Activated naive CD8-positive, alpha-beta T cell treated with anti-CD3 and anti-CD28 coated beads, Interleukin-2, amount 50 U/mL, for 24 hours (primary cell): ENCODE results near the gene PSMA7.
"Not testable (repeated sequence)": the region's sequence is repeated elsewhere in the genome, so short reads cannot be mapped to it uniquely, and the experiment has no call there.

Source experiments
- ATAC-seq: fragments of 150-1000 bp; cut with Tn5 transposase; one replicate; pipeline ENCODE4 v1.10.0; 2021
- DNase-seq: peaks from one replicate; pipeline ENCODE4 v3.0.0; 2021
- H3K27ac Mint-ChIP-seq: one replicate; pipeline ENCODE4 v1.8.0; 2021; ENCODE audit warnings: mild to moderate bottlenecking, mixed read lengths
- H3K27me3 Mint-ChIP-seq: one replicate; pipeline ENCODE4 v1.8.0; 2021; ENCODE audit warnings: mixed read lengths
- H3K36me3 Mint-ChIP-seq: one replicate; pipeline ENCODE4 v1.8.0; 2021; ENCODE audit warnings: low read depth, mixed read lengths
- H3K4me1 Mint-ChIP-seq: one replicate; pipeline ENCODE4 v1.8.0; 2021; ENCODE audit warnings: mixed read lengths
- H3K4me3 Mint-ChIP-seq: one replicate; pipeline ENCODE4 v1.8.0; 2021; ENCODE audit warnings: mild to moderate bottlenecking, moderate library complexity, mixed read lengths
- H3K9me3 Mint-ChIP-seq: one replicate; pipeline ENCODE4 v1.8.0; 2021; ENCODE audit warnings: mixed read lengths

The PSMA7 gene

DNA sequence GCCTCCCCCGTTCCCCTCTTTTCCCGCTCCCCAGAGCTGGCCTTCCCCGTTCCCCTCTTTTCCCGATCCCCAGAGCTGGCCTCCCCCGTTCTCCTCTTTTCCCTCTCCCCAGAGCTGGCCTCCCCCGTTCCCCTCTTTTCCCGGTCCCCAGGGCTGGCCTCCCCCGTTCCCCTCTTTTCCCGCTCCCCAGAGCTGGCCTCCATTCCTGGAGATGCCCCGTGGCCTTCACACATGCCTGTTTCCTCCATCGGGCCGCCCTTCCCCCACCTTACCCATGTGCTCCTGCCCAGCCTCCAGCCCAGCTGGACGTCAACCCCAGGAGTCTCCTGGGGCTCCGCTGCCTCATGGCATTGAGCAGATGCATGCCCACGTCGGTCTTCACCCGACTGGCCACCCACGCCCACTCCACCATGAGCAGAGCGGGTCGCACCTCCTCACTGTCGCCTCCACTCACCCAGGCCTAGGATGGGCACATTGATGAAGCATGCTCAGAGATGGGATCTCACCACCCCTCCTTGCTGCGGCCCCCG is 8.7 kb upstream of the PSMA7 start:
- Mint-ChIP-seq H3K27me3 (no peaks in the 10 kb centered on the region), H3K4me1 (peaks cover 5% of the 10 kb centered on the region), H3K27ac (no peak overlapping the region), H3K4me3 (no peak overlapping the region), H3K9me3 (peaks cover 4% of the 10 kb centered on the region), H3K36me3 (peaks cover 32% of the 10 kb centered on the region)
- ATAC-seq = no peak
- DNase-seq = no peak

- Mint-ChIP-seq H3K9me3 (peaks cover 4% of the 10 kb centered on the region), H3K4me1 (peaks cover 5% of the 10 kb centered on the region)
These were observed 8.0 kb upstream of the PSMA7 start for GRCh38 chr20:62151225-62151624.

DNA sequence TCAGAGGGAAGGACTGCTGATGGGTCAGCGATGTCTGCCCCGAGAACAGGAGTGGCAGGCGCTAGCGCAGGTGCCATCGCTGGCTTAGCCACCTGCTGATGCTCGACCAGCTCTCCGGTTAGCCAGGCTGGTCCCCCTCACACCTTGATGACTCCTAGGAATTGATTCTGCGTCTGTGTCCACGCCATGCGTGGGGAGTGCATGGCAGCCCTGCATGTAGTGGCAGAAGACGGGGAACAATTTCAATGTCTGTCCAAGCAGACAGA is 7.0 kb upstream of the PSMA7 start:
- Mint-ChIP-seq H3K27ac (no peak overlapping the region), H3K9me3 (peaks cover 4% of the 10 kb centered on the region), H3K27me3 (no peaks in the 10 kb centered on the region), H3K4me1 (peaks cover 8% of the 10 kb centered on the region), H3K36me3 (peaks cover 32% of the 10 kb centered on the region), H3K4me3 (no peak overlapping the region)
- DNase-seq = no peak
- ATAC-seq = no peak

More at GRCh38 chr20:62151225-62151624, 8.0 kb upstream of the PSMA7 start:
- ATAC-seq = no peak
- Mint-ChIP-seq H3K27me3 (no peaks in the 10 kb centered on the region), H3K36me3 (peaks cover 32% of the 10 kb centered on the region), H3K4me3 (no peak overlapping the region), H3K27ac (no peak overlapping the region)
- DNase-seq = no peak

DNA sequence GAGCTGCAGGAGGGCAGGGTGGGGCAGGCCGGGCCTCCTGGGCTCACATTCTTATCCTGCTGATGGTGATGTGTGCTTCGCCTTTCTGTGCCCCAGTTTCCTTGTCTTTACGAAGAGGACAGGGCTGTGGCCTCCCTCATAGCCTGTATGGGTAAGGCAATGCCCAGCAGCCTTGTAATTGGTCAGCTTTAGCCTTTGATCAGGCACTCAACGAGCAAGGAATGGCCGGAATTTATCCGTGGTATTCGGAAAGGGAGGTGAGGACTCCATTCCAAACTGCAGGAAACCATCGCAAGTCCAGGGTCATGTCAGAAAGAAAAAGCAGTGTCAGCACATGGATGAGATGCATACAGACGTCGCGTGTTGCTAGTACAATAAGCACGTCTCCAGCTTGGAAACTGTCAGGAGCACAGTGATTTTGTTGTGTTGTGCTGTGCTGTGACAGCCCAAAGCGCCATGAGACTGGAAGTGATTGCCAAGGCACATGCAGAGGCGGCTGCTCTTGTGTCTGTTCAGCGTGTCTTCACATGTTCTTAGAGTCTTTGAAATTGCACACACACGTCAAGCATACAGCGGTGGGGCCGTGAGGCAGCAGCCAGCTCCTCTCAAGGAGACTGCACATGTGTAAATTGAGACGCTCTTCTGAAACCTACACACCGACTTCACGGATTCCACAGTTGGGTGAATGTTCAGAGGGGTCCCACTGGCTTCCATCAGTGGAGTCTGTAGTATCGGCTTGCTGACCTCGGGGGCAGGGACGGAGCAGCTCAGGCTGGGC is 6.5 kb upstream of the PSMA7 start:
- Mint-ChIP-seq H3K27me3 (no peaks in the 10 kb centered on the region), H3K9me3 (peaks cover 4% of the 10 kb centered on the region), H3K4me3 (no peak overlapping the region), H3K36me3 (peaks cover 33% of the 10 kb centered on the region), H3K27ac (no peak overlapping the region), H3K4me1 (peaks cover 13% of the 10 kb centered on the region)
- DNase-seq (no peak), ATAC-seq (no peak)

DNA sequence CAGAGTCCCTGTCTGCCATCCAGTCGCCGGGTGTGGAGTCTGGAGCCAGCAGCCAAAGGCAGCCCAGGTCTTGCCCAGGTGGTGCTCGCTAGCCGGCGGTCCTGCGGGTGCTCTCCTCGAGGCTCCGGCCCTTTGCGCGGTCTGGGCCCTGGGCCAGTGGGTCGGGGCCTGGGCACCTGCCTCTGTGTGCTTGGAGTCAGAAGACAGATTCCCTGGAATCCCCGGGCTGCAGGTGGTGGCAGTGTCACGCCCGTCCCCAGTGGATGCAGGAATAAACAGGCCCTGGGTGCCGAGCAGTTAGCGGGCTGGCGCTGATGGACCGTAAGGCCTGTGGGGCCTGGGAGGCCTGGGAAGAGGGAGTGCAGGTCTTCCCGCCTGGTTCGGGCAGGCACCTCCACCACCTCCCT is 5.7 kb upstream of the PSMA7 start:
- Mint-ChIP-seq H3K9me3 (peaks cover 4% of the 10 kb centered on the region), H3K36me3 (peaks cover 29% of the 10 kb centered on the region), H3K4me1 (peaks cover 17% of the 10 kb centered on the region), H3K27me3 (no peaks in the 10 kb centered on the region), H3K27ac (no peak overlapping the region), H3K4me3 (no peak overlapping the region)
- DNase-seq (no peak), ATAC-seq (no peak)

GRCh38 chr20:62148383-62148782 is 5.2 kb upstream of the PSMA7 start:
- not testable (repeated sequence) for DNase-seq, ATAC-seq, H3K27me3 Mint-ChIP-seq, H3K27ac Mint-ChIP-seq, H3K4me3 Mint-ChIP-seq, H3K9me3 Mint-ChIP-seq
- Mint-ChIP-seq H3K36me3 (peaks cover 24% of the 10 kb centered on the region), H3K4me1 (peaks cover 17% of the 10 kb centered on the region)

DNA sequence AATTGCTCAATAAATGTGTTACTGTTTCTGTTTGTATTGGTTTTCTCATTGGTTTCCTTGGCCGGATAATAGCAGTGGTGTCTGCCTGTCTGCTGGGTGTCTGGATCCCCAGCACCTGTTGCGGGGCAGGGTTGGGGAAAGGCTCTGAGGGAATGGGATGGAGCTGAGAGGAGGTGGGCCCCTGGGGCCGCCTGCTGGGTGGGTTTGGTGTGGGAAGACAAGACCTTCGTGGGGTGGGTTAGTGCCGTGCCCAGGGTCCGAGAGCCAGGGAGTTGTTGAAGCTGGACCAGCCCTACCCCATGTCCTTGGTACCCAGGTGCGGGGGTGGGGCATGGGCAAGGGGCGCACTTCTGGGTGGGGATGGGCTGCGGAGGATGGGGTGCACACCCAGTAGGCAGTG is 4.3 kb upstream of the PSMA7 start:
- DNase-seq (no peak), ATAC-seq (no peak)
- H3K36me3 Mint-ChIP-seq = peaks cover 15% of the 10 kb centered on the region
- no peaks in the 10 kb centered on the region for H3K27me3 Mint-ChIP-seq
- H3K27ac Mint-ChIP-seq = no peak overlapping the region
- H3K4me3 Mint-ChIP-seq = no peak overlapping the region
- peaks cover 17% of the 10 kb centered on the region for H3K4me1 Mint-ChIP-seq
- no peaks in the 10 kb centered on the region for H3K9me3 Mint-ChIP-seq

DNA sequence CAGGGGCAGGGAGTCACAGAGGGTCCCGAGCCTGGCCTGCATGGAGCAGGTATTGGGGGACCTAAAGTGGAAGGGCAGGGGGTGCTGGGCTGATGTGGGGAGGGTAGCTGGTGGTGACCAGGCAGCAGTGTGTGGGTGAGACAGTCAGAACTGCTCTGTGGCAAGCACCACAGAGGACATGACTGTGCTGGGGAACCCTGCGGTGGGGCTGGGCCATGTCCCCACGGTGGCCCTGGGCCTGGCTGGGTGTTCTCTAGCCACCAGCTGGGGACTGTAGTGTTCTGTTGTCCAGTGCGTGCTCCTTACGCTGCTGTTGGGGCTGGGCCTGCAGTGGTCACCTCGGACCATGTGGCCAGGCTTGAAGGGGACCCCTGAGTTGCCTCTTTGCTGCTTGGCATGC is 3.9 kb upstream of the PSMA7 start:
- Mint-ChIP-seq H3K4me1 (peaks cover 19% of the 10 kb centered on the region), H3K4me3 (no peak overlapping the region), H3K27ac (no peak overlapping the region), H3K9me3 (no peaks in the 10 kb centered on the region), H3K27me3 (no peaks in the 10 kb centered on the region), H3K36me3 (peaks cover 15% of the 10 kb centered on the region)
- no peak for DNase-seq
- no peak for ATAC-seq

DNA sequence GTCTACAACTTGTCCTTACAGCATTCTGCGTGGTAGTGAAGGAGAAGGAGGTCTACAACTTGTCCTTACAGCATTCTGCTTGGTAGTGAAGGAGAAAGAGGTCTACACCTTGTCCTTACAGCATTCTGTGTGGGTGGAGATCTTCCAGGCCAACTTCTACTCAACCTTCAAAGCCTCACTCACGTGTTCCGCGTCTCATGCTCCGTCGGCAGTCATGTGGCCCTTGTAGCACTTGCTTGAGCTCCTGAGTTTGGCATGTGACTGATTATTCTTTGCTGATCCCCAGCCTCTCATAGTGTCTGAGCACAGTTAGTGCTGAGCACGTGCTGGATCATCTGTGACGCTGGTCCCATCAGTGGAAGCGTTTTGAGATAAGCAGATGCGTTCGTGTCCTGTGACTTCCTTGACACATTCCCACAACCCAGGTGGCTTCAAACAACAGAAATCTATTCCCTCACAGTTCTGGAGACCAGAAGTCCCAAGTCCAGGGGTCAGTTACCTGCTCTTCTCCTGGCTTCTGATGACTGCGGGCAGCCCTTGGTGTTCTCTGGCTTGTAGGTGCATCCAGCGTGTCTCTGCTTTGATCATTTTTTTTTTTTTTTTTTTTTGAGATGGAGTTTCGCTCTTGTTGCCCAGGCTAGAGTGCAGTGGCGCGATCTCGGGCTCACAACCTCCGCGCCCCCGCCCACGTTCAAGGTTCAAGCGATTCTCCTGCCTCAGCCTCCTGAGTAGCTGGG is 3.0 kb upstream of the PSMA7 start:
- no peak overlapping the region for H3K4me3 Mint-ChIP-seq
- H3K27ac Mint-ChIP-seq = no peak overlapping the region
- no peak for DNase-seq
- H3K9me3 Mint-ChIP-seq = no peaks in the 10 kb centered on the region
- peaks cover 29% of the 10 kb centered on the region for H3K4me1 Mint-ChIP-seq
- peaks cover 18% of the 10 kb centered on the region for H3K36me3 Mint-ChIP-seq
- no peaks in the 10 kb centered on the region for H3K27me3 Mint-ChIP-seq
- no peak for ATAC-seq

GRCh38 chr20:62145688-62146018 is 2.5 kb upstream of the PSMA7 start:
- Mint-ChIP-seq H3K4me3 (no peak overlapping the region), H3K4me1 (peaks cover 34% of the 10 kb centered on the region)

DNA sequence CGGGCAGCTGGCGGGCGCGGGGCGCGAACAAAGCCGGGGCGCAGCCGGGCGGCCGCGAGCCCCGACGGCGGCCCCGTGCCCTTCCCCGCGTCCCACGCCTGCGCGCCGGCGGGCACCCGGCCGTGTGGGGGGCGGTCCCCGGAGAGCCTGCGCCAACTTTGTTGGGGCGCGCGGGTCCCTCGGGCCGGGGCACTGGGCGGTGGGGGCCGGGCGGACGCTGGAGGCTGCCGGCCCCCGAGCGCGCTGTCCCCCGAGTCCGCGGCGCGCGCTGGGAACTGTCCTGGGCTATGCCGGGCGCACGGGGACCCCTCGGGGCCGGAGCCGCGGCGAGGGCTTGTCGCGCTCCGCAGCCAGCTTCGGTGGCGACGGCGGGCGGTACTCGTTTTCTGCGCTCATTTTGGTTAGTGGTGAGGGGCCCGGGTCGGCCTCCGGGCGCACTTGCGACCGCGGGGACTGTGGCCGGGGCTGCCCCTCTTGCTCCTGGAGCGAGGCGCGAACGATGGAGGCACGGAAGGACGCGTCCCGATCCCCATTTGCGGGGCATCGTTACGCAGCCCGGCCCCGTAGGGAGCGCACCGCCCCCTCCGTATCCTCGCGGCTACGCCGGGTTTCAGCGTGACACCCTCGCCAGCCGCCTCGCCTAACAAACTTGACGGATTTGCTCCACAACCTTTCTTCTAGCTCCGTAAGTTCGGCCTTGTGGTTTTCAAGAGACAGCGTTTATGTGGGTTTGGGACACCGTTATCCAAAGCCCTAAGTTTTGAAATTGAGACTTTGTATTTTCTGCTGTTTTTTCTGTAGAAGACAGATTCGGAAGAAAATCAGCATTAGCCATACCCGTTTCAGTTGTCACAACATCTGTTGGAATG is 997 bp upstream of the PSMA7 start:
- peak; percentile 33 for ATAC-seq
- Mint-ChIP-seq H3K4me3 (peak overlapping the region; percentile 83), H3K36me3 (peaks cover 30% of the 10 kb centered on the region), H3K27me3 (no peaks in the 10 kb centered on the region), H3K9me3 (no peaks in the 10 kb centered on the region), H3K27ac (peak overlapping the region; percentile 42), H3K4me1 (peaks cover 42% of the 10 kb centered on the region)
- peak; percentile 70 for DNase-seq

More at GRCh38 chr20:62145688-62146018, 2.5 kb upstream of the PSMA7 start:
- Mint-ChIP-seq H3K27ac (no peak overlapping the region), H3K27me3 (no peaks in the 10 kb centered on the region), H3K9me3 (no peaks in the 10 kb centered on the region), H3K36me3 (peaks cover 21% of the 10 kb centered on the region)
- no peak for ATAC-seq
- DNase-seq = no peak

DNA sequence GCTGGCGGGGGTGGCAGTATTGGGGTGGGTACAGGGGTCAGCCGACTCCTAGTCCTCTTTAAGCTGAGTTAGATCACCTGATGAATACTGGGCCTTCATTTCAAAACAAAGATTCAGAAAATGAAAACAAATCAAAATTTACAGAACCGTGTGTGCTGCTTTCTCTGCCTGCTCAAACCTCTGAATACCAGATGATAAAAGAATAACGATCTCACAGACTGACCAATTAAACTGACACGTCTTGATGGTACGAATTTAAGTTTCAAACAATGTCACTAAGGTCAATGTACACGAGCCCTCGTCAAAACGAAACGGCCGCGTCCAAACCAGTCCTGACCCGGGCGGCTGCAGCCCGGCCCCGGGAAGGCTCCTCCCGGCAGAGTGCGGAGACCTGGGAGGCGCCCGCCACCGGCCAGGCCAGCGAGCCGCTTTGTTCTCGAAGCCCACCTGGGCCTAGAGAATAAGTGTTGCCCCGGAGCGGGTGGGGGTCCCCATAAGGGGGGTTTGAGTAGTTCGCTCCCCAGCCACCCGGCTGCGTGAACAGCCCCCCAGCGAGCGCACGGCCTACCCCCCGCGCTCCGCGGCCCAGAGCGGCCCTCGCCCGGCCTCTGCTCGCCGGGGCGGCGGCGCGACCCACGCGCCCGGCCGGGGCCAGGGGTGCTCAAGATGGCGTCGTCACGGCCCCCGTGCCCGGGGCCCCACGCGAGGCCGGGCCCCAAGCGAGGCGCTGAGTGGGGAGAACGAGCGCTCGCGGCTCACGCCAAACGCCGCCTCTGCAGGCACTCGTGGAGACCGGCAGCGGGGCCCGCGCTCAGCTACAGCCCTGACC is 728 bp downstream of the PSMA7 start:
- Mint-ChIP-seq H3K4me1 (peaks cover 45% of the 10 kb centered on the region), H3K27me3 (no peaks in the 10 kb centered on the region), H3K9me3 (no peaks in the 10 kb centered on the region), H3K27ac (peak overlapping the region; percentile 90), H3K36me3 (peaks cover 45% of the 10 kb centered on the region), H3K4me3 (peak overlapping the region; percentile 89)
- ATAC-seq (peak; percentile 3), DNase-seq (peak; percentile 14)

- Mint-ChIP-seq H3K27me3 (no peaks in the 10 kb centered on the region), H3K36me3 (peaks cover 52% of the 10 kb centered on the region), H3K4me1 (peaks cover 47% of the 10 kb centered on the region), H3K4me3 (peak overlapping the region; percentile 89), H3K27ac (peak overlapping the region; percentile 90), H3K9me3 (no peaks in the 10 kb centered on the region)
- ATAC-seq (peak; percentile 44), DNase-seq (peak; percentile 39)
These were observed 1.6 kb downstream of the PSMA7 start for GRCh38 chr20:62141397-62142251.
